ENCODE measurements around the gene PUM2.

Gene PUM2

DNA sequence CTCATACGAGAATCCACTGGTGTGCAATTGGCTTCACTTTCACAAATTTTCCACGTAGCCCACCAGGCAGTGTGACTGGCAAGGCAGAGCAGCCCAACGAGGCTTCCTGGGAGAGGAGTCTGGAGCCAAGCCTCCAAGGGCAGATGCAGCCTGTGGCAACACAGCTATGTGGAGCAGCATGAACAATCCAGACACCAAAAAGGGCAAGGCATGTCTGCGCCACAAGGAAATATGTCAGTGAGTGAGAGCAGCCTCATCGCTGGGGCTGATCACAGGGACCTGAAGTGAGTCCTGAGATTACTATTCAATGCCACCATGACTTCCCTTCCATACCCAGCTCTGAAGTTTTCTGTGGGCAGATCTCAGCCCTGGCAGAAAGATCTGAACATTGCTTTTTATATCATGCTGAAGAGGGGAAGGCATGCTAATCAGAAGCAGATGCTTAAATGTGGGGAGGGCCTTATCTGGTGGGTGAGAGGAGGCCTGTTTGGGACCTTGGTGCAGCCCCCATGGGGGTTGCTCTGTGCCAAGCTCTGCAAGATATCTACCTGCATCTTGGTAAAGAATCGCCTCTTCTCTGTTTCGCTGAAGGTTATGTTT lies 40.0 kb upstream of the PUM2 start:
- TF ChIP-seq, protein P1, sequence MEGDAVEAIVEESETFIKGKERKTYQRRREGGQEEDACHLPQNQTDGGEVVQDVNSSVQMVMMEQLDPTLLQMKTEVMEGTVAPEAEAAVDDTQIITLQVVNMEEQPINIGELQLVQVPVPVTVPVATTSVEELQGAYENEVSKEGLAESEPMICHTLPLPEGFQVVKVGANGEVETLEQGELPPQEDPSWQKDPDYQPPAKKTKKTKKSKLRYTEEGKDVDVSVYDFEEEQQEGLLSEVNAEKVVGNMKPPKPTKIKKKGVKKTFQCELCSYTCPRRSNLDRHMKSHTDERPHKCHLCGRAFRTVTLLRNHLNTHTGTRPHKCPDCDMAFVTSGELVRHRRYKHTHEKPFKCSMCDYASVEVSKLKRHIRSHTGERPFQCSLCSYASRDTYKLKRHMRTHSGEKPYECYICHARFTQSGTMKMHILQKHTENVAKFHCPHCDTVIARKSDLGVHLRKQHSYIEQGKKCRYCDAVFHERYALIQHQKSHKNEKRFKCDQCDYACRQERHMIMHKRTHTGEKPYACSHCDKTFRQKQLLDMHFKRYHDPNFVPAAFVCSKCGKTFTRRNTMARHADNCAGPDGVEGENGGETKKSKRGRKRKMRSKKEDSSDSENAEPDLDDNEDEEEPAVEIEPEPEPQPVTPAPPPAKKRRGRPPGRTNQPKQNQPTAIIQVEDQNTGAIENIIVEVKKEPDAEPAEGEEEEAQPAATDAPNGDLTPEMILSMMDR (IDR thresholded peaks at IDR 0.05): no peak

DNA sequence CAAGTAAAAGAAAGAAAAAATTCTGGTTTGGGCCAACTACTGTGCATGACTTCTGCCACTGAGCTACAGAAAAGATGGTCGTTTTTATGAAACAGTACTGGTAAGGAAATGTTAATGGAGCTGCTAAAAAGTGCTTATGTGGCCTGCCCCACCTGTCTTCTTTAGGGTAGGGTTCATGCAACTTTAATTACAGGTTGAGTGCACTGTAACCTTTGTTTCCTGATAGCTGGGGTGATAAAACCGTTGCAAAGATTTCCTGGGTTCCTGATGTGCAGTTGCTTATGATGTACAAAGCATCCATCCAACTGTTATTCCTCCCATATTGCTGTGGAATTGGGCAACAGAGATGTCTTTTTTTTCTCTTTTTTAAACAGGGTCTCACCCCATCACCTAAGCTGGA lies 34.3 kb upstream of the PUM2 start:
- TF ChIP-seq, protein P1 (IDR thresholded peaks at IDR 0.05): no peak

DNA sequence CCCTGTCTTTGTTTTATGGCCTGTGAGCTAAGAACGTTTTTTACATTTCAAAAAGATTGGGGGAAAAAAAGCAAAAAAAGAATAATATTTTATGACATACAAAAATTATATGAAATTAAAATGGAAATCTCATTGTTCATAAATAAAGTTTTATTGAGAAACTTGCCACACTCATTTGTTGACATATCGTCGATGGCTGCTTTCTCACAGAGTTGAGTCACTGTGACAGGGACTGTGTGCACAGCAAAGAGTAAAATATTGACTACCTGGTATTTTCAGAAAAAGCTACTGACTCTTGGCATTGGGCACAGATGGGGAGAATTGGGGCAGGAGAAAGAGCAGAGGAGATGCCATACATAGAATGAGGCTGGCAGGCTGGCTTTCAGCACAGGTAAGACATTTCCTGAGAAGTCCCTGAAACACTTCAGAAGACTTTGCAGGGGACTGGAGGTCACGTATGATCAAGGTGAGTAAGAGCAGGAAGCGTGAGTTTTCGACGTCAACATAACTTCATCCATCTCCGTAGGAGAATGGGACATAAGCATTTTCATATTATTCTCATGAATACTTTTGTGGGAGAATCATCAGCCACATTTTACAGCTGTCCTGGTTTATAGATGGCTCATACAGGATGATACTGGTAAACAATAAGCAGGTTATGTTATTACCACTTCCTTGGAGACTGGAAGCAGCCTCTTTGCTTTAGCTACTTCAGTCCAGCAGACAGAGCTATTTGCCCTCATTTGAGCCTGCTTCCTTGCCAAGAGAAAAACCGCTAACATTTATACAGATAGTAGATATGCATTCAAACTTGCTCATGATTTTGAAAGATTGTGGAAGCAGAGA lies 32.5 kb upstream of the PUM2 start:
- TF ChIP-seq, protein P1 (IDR thresholded peaks at IDR 0.05): no peak

DNA sequence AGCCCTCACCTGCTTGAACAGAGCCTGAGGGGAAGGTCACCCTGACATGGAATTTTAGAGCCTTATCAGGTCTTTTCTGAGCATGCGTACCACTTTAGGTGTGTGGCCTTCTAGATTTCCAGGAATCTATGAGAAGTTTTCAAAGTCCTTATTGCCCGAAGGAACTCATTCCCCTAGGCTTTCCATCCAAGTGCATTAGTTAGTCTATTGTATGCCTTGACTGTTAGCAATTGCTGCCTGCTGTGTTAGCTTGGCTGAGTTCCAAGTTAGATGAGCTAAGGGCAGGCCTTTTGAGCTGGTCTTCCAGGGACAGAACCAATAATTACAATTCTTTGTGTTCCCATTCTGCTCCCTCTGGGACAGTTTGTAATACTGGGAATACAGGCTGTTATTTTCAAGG lies 30.8 kb upstream of the PUM2 start:
- TF ChIP-seq, protein P1 (IDR thresholded peaks at IDR 0.05): no peak

DNA sequence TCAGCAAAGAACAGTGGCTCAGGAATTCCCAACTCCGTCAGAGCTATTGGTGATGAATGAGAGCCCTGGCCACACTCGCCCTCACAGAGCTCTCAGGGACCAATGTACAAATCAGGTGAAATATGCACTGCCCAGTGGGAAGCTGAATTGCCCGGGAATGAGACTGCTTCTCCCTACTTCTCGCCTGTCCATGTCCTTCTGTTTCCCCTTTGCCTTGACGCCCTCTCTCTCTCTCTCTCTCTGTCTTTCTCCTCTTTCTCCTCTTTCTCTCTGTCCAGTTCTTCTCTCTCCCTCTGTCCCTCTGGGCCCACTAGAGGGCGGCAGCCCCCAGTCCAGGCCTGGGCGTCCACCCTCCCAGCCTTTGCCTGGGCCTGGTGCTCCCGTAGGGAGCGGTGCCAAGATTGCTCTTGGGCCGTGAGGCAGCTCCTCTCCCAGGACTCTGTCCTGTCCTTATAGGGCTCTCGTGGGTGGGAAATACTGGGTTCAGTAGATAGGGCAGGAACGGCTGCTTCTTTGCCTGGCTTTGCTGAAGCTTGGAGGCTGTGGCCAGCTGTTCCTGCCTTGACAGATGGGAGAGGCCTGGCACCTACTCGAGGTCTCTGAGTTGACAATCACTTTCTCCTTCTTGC lies 28.4 kb upstream of the PUM2 start:
- TF ChIP-seq, protein P1 (IDR thresholded peaks at IDR 0.05): peak; percentile 37; the same call in 1 of the 2 replicates

DNA sequence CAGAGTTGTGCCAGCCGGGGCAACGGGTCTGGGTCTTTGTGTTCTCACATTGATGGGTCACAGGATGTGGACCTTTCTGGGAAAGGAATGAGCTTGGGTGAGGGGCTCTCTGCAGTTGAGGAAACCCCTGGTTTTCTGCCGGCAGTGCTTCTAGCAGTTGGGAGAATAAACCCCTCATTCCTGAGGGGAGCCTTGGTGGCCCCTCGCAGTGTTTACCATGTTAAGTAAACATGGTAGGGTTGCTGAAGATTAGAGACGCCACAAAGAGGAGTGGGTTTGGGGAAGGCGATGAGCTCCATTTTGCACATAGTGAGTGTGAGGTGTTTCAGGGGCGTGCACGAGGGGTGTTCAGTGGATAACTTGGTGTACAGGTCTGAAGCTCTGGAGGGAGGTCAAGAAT lies 27.7 kb upstream of the PUM2 start:
- TF ChIP-seq, protein P1 (IDR thresholded peaks at IDR 0.05): no peak

DNA sequence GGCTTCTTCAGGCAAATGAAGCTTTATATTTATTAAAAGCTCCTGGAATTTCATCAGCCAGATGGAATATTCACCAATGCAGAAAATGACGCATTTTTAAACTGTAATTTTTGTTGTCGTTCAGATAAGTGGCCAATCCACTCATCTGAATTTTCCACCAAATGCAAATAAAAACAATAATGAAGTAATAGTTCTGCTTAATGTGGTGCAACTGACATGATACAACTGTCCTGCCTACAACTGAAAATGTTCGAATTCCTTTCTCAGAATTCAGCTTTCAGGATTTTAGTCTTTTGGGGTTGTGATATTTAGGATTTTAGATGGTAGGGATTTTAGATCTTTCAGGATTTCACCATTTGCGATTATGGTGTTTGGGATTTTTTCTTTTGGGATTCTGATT lies 27.1 kb upstream of the PUM2 start:
- TF ChIP-seq, protein P1 (IDR thresholded peaks at IDR 0.05): no peak
